AG09319 (cell line): ENCODE results near the gene ATRNL1.

Experiments
- DNase-seq: peaks from one replicate; pipeline ENCODE4 v3.0.0-alpha.2; 2010; ENCODE audit warnings: low read depth; ENCODE audit errors: extremely low read depth
- CTCF ChIP-seq: IDR thresholded peaks from 2 replicates; pipeline ENCODE4 v1.5.1; 2011; ENCODE audit warnings: low read depth, mild to moderate bottlenecking, inconsistent platforms, low read length, moderate library complexity

Gene ATRNL1

GRCh38 chr10:115882021-115882420, 788.9 kb downstream of the ATRNL1 start:
- DNase-seq = no peak
- no peak for TF ChIP-seq CTCF

- no peak for TF ChIP-seq CTCF
Measured at GRCh38 chr10:115883372-115883771, 790.2 kb downstream of the ATRNL1 start.

GRCh38 chr10:115884331-115884730, 791.2 kb downstream of the ATRNL1 start:
- TF ChIP-seq CTCF = no peak
- DNase-seq = no peak

More at GRCh38 chr10:115883372-115883771, 790.2 kb downstream of the ATRNL1 start:
- no peak for DNase-seq

- no peak for DNase-seq
- TF ChIP-seq CTCF = no peak
Measured at GRCh38 chr10:115895166-115895565, 802.0 kb downstream of the ATRNL1 start.

GRCh38 chr10:115898242-115898641, 805.1 kb downstream of the ATRNL1 start:
- no peak for DNase-seq
- TF ChIP-seq CTCF = no peak

- no peak for DNase-seq
- no peak for TF ChIP-seq CTCF
Measured at GRCh38 chr10:115902596-115902995, 809.4 kb downstream of the ATRNL1 start.

GRCh38 chr10:115903207-115903606, 810.0 kb downstream of the ATRNL1 start:
- DNase-seq = no peak
- no peak for TF ChIP-seq CTCF
